OCI-LY3 (cell line): ENCODE data around the gene PEDS1.

Experiments used
- EZH2phosphoT487 ChIP-seq: fragments of 200-600 bp; shearing (Covaris generic); IDR thresholded peaks from 2 replicates; pipeline ENCODE4 v1.6.1; 2018; ENCODE audit warnings: antibody characterized with exemption, mixed run types, low read depth
- TF ChIP-seq, protein P1 (sequence below): fragments of 200-600, 300-600 bp; sonication (generic); IDR thresholded peaks from 2 replicates; pipeline ENCODE4 v1.5.1; 2014; ENCODE audit warnings: antibody characterized with exemption, low read length, low read depth

DNA sequence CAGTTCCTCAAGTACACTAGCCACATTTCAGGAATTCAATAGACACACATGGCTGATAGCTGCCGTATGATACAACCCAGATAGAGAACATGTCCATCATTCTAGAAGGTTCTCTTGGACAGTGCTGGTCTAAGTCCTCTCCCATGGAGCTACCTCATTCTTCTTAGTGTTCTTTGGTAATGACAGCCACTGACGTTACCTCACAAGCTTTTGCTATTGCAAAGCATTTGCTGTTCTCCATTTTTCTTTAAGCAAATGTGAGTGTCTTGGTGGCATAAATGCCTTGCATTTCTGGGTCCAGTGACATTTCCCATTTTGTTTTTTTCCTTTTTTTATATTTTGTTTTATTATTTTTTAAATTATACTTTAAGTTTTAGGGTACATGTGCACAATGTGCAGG lies 28.8 kb upstream of the PEDS1 start:
- TF ChIP-seq, protein P1, sequence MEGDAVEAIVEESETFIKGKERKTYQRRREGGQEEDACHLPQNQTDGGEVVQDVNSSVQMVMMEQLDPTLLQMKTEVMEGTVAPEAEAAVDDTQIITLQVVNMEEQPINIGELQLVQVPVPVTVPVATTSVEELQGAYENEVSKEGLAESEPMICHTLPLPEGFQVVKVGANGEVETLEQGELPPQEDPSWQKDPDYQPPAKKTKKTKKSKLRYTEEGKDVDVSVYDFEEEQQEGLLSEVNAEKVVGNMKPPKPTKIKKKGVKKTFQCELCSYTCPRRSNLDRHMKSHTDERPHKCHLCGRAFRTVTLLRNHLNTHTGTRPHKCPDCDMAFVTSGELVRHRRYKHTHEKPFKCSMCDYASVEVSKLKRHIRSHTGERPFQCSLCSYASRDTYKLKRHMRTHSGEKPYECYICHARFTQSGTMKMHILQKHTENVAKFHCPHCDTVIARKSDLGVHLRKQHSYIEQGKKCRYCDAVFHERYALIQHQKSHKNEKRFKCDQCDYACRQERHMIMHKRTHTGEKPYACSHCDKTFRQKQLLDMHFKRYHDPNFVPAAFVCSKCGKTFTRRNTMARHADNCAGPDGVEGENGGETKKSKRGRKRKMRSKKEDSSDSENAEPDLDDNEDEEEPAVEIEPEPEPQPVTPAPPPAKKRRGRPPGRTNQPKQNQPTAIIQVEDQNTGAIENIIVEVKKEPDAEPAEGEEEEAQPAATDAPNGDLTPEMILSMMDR: no peak
- TF ChIP-seq EZH2phosphoT487: no peak
